H9 (cell line): ENCODE results near the gene MAPKAP1. TPM values are rescaled to one million over a fixed set of nuclear protein-coding genes. Genes with fewer than 3 reads are reported as not detected.

Experiments used
- DNase-seq: peaks from one replicate; pipeline ENCODE4 v3.0.0-alpha.2; 2017
- H2AFZ ChIP-seq: one replicate; pipeline ENCODE4 v1.6.1; 2013; ENCODE audit warnings: mild to moderate bottlenecking, low read length, control low read depth, moderate library complexity
- H2AK5ac ChIP-seq: 2 replicates; pipeline ENCODE4 v1.6.1; 2013; ENCODE audit warnings: low read length, control low read depth, mixed read lengths; ENCODE audit not compliant: insufficient read length
- H2BK120ac ChIP-seq: one replicate; pipeline ENCODE4 v1.6.1; 2013; ENCODE audit warnings: low read depth, mild to moderate bottlenecking, low read length, control low read depth, inconsistent platforms; ENCODE audit not compliant: poor library complexity, severe bottlenecking
- H2BK12ac ChIP-seq: 2 replicates; pipeline ENCODE4 v1.6.1; 2013; ENCODE audit warnings: low read length, control low read depth, mixed read lengths, low read depth; ENCODE audit not compliant: insufficient read length
- H2BK15ac ChIP-seq: 2 replicates; pipeline ENCODE4 v1.6.1; 2013; ENCODE audit warnings: low read depth, low read length, control low read depth
- H2BK20ac ChIP-seq: one replicate; pipeline ENCODE4 v1.6.1; 2013; ENCODE audit warnings: low read depth, mild to moderate bottlenecking, low read length, control low read depth, inconsistent platforms; ENCODE audit not compliant: poor library complexity, severe bottlenecking
- H2BK5ac ChIP-seq: 2 replicates; pipeline ENCODE4 v1.6.1; 2013; ENCODE audit warnings: low read length, control low read depth, mixed read lengths; ENCODE audit not compliant: insufficient read length
- H3K14ac ChIP-seq: 2 replicates; pipeline ENCODE4 v1.6.1; 2013; ENCODE audit warnings: low read length, control low read depth; ENCODE audit not compliant: insufficient read depth
- H3K18ac ChIP-seq: 2 replicates; pipeline ENCODE4 v1.6.1; 2013; ENCODE audit warnings: low read depth, mild to moderate bottlenecking, mixed read lengths, low read length, control low read depth; ENCODE audit not compliant: insufficient read length
- H3K23ac ChIP-seq: 2 replicates; pipeline ENCODE4 v1.6.1; 2013; ENCODE audit warnings: low read length, control low read depth, mixed read lengths, low read depth; ENCODE audit not compliant: insufficient read length
- H3K23me2 ChIP-seq: 2 replicates; pipeline ENCODE4 v1.6.1; 2013; ENCODE audit warnings: low read depth, mild to moderate bottlenecking, mixed read lengths, low read length, control low read depth; ENCODE audit not compliant: insufficient read length, poor library complexity, severe bottlenecking
- H3K27ac ChIP-seq: 2 replicates; pipeline ENCODE4 v1.5.1; 2013; ENCODE audit warnings: low read length, control low read depth, mixed read lengths, low read depth; ENCODE audit not compliant: insufficient read length
- H3K27me3 ChIP-seq: 2 replicates; pipeline ENCODE4 v1.6.1; 2013; ENCODE audit warnings: low read length, control low read depth, inconsistent platforms; ENCODE audit not compliant: insufficient read depth
- H3K4ac ChIP-seq: 2 replicates; pipeline ENCODE4 v1.6.1; 2013; ENCODE audit warnings: low read depth, mild to moderate bottlenecking, control low read depth, inconsistent platforms, low read length, moderate library complexity
- H3K4me1 ChIP-seq: 2 replicates; pipeline ENCODE4 v1.6.1; 2013; ENCODE audit warnings: low read length, control low read depth, inconsistent platforms; ENCODE audit not compliant: insufficient read depth
- H3K4me2 ChIP-seq: 2 replicates; pipeline ENCODE4 v1.6.1; 2013; ENCODE audit warnings: low read length, control low read depth, mixed read lengths; ENCODE audit not compliant: insufficient read length, insufficient read depth
- H3K56ac ChIP-seq: 2 replicates; pipeline ENCODE4 v1.6.1; 2013; ENCODE audit warnings: low read depth, mild to moderate bottlenecking, mixed read lengths, low read length, control low read depth; ENCODE audit not compliant: insufficient read length
- H3K79me1 ChIP-seq: 2 replicates; pipeline ENCODE4 v1.6.1; 2013; ENCODE audit warnings: low read depth, mild to moderate bottlenecking, moderate library complexity, low read length, control low read depth, inconsistent platforms; ENCODE audit not compliant: insufficient read depth, poor library complexity, severe bottlenecking
- H3K79me2 ChIP-seq: 2 replicates; pipeline ENCODE4 v1.6.1; 2013; ENCODE audit warnings: low read length, control low read depth, inconsistent platforms; ENCODE audit not compliant: insufficient read depth
- H3K9ac ChIP-seq: 2 replicates; pipeline ENCODE4 v1.6.1; 2013; ENCODE audit warnings: low read length, control low read depth, mixed read lengths; ENCODE audit not compliant: insufficient read length; ENCODE audit errors: extremely low read depth
- H3K9me3 ChIP-seq: one replicate; pipeline ENCODE4 v1.6.1; 2013; ENCODE audit warnings: low read depth, low read length, inconsistent platforms; ENCODE audit not compliant: control insufficient read depth
- H3T11ph ChIP-seq: one replicate; pipeline ENCODE4 v1.6.1; 2013; ENCODE audit warnings: mild to moderate bottlenecking, low read length, control low read depth, inconsistent platforms
- H4K20me1 ChIP-seq: one replicate; pipeline ENCODE4 v1.6.1; 2013; ENCODE audit not compliant: control insufficient read depth, insufficient read length, insufficient read depth
- H4K5ac ChIP-seq: 2 replicates; pipeline ENCODE4 v1.6.1; 2013; ENCODE audit warnings: low read depth, mild to moderate bottlenecking, mixed read lengths, low read length, control low read depth; ENCODE audit not compliant: insufficient read length
- H4K8ac ChIP-seq: replicated peaks from 2 replicates; pipeline ENCODE4 v1.6.1; 2013; ENCODE audit warnings: low read length, control low read depth, mixed read lengths, low read depth; ENCODE audit not compliant: insufficient read length
- H4K91ac ChIP-seq: 2 replicates; pipeline ENCODE4 v1.6.1; 2013; ENCODE audit warnings: low read depth, mild to moderate bottlenecking, moderate library complexity, mixed read lengths, low read length, control low read depth; ENCODE audit not compliant: insufficient read length
- H3K27ac Mint-ChIP-seq, 3 experiments: 2 replicates in 2 of 3; 3 replicates in 1 of 3; pipeline ENCODE4 v1.8.0; 2020 to 2021; ENCODE audit warnings: mixed read lengths in 3 of 3, mild to moderate bottlenecking in 1 of 3, moderate library complexity in 1 of 3
- H3K27me3 Mint-ChIP-seq: 2 replicates; pipeline ENCODE4 v1.8.0; 2021; ENCODE audit warnings: low read depth, mild to moderate bottlenecking, moderate library complexity, mixed read lengths
- H3K36me3 Mint-ChIP-seq, 3 experiments: 2 replicates in 2 of 3; 3 replicates in 1 of 3; pipeline ENCODE4 v1.8.0; 2020 to 2021; ENCODE audit warnings: low read depth in 3 of 3, mixed read lengths in 3 of 3; ENCODE audit not compliant: insufficient read depth in 1 of 3
- H3K4me1 Mint-ChIP-seq, 2 experiments: 2 replicates each; pipeline ENCODE4 v1.8.0; 2020; ENCODE audit warnings: mixed read lengths in 2 of 2
- H3K4me3 Mint-ChIP-seq, 2 experiments: 2 replicates in 1 of 2; 3 replicates in 1 of 2; pipeline ENCODE4 v1.8.0; 2020 to 2021; ENCODE audit warnings: mild to moderate bottlenecking in 2 of 2, mixed read lengths in 2 of 2, moderate library complexity in 1 of 2
- H3K9me3 Mint-ChIP-seq, 2 experiments: 2 replicates in 1 of 2; 3 replicates in 1 of 2; pipeline ENCODE4 v1.8.0; 2020; ENCODE audit warnings: mild to moderate bottlenecking in 2 of 2, mixed read lengths in 2 of 2, moderate library complexity in 1 of 2
- CTCF ChIP-seq: fragments of 200-600 bp; sonication (generic); conservative IDR thresholded peaks from 3 replicates; pipeline ENCODE4 v1.8.0; 2021; ENCODE audit warnings: antibody characterized with exemption, mild to moderate bottlenecking
- WGBS: extraction: QIAGEN DNeasy Blood & Tissue Kit; methylation state at CpG from one replicate; pipeline ENCODE4 v1.1.7; 2013; ENCODE audit warnings: missing lambda C conversion rate, low lambda C conversion rate, mixed read lengths; ENCODE audit not compliant: insufficient read length; ENCODE audit errors: extremely low coverage; 5-methylcytosine and 5-hydroxymethylcytosine counted together
- total RNA-seq: library from RNA; stranded (reverse); gene quantifications from 2 replicates; pipeline ENCODE4 v1.2.1, GENCODE V29; 2021

The MAPKAP1 gene
- total RNA-seq, 1 experiment from 2014 or later: 97.0 TPM

GRCh38 chr9:125422853-125423252, 284.2 kb downstream of the MAPKAP1 start:
- Histone ChIP-seq H4K5ac (no peak overlapping the region), H2BK12ac (no peak overlapping the region), H2BK15ac (no peak overlapping the region), H2BK120ac (no peak overlapping the region), H2BK20ac (no peak overlapping the region), H3K23me2 (peaks cover 2% of the 10 kb centered on the region), H4K8ac (no peak overlapping the region), H3K9ac (no peak overlapping the region), H3K23ac (no peak overlapping the region), H2BK5ac (no peak overlapping the region), H2AFZ (no peak overlapping the region), H3K14ac (no peak overlapping the region), H3K18ac (no peak overlapping the region), H3K4me1 (no peaks in the 10 kb centered on the region), H3K4ac (no peak overlapping the region), H2AK5ac (no peak overlapping the region), H3K27me3 (no peaks in the 10 kb centered on the region), H3K56ac (no peak overlapping the region), H3K4me2 (no peak overlapping the region), H3K9me3 (no peaks in the 10 kb centered on the region), H3K79me2 (no peaks in the 10 kb centered on the region), H3T11ph (no peak overlapping the region), H3K79me1 (no peaks in the 10 kb centered on the region), H4K91ac (no peak overlapping the region), H3K27ac (no peak overlapping the region), H4K20me1 (no peaks in the 10 kb centered on the region)
- H3K4me3 Mint-ChIP-seq: no peak overlapping the region
- no peak overlapping the region for H3K27ac Mint-ChIP-seq
- H3K4me1 Mint-ChIP-seq: peaks cover 2 to 8% of the 10 kb centered on the region in 2 experiments; a peak in 3 of 4 replicates
- DNase-seq: no peak
- no peak for TF ChIP-seq CTCF
- H3K9me3 Mint-ChIP-seq: no peaks in the 10 kb centered on the region
- no peaks in the 10 kb centered on the region; the same call in 1 of the 2 replicates for H3K27me3 Mint-ChIP-seq
- WGBS: no CpG with 5 or more reads among the region's 10 CpGs
- no peaks in the 10 kb centered on the region for H3K36me3 Mint-ChIP-seq
